Thyroid gland (tissue), 4 donors: ENCODE results near the gene SLC39A2.

ENCODE experiments used
- POLR2A ChIP-seq, 2 donors: fragments of 450-650 bp; IDR thresholded peaks; one replicate each; pipeline ENCODE4 v1.6.1; 2017; ENCODE audit warnings: antibody characterized with exemption in 2 of 2, mild to moderate bottlenecking in 2 of 2, moderate library complexity in 1 of 2
- TF ChIP-seq, protein P1 (sequence below), 6 experiments: fragments of 200-600 bp in 3 of 6; fragments of 450-650 bp in 3 of 6; sonication (generic) in 3 of 6; IDR thresholded peaks; one replicate each; pipeline ENCODE4 v1.5.1; 2016 to 2019; ENCODE audit warnings: antibody characterized with exemption in 6 of 6, mild to moderate bottlenecking in 2 of 6, inconsistent platforms in 1 of 6, moderate library complexity in 1 of 6

DNA sequence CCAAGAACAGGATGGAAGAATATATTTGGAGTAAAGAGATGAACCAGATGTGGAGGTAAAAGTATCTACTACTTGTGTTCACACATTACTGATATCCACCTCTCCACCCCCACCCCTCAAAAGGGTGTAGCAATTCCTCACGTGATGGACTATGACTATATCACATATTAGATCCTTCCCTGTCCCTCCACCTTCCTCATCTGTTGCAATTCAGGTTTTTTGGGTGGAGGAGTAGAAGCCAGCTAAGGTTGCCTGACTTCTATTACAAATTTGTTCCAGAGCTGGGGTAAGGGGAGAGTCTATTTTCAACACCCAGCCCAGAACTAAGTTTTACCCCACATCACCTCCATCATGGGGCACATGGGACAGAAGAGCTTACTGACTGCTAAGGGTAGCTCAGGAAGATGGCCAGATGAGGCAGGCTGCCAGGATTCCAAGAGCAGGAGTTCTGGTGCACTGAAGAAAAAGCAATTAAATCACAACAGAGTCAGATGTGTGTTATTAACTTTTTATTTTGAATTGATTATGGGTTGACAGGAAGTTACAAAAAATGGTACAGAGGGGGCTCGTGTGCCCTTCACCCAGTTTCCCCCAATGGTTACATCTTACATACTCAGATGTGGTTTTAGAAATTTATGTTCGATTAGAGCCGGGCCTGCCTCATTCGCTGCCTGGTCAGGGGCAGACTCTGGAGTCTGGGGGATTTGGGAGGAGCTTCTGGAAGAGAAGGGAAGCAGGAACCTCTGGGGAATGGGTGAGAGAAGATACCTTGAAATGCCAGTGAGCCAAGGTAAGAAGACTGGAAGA, 33.4 kb downstream of the SLC39A2 start:
- TF ChIP-seq POLR2A (IDR thresholded peaks at IDR 0.05), result no peak
- TF ChIP-seq, protein P1, sequence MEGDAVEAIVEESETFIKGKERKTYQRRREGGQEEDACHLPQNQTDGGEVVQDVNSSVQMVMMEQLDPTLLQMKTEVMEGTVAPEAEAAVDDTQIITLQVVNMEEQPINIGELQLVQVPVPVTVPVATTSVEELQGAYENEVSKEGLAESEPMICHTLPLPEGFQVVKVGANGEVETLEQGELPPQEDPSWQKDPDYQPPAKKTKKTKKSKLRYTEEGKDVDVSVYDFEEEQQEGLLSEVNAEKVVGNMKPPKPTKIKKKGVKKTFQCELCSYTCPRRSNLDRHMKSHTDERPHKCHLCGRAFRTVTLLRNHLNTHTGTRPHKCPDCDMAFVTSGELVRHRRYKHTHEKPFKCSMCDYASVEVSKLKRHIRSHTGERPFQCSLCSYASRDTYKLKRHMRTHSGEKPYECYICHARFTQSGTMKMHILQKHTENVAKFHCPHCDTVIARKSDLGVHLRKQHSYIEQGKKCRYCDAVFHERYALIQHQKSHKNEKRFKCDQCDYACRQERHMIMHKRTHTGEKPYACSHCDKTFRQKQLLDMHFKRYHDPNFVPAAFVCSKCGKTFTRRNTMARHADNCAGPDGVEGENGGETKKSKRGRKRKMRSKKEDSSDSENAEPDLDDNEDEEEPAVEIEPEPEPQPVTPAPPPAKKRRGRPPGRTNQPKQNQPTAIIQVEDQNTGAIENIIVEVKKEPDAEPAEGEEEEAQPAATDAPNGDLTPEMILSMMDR (IDR thresholded peaks at IDR 0.05), result no peak
